ENCODE measurements around the gene FOXL2. TPM values are rescaled to one million over a fixed set of nuclear protein-coding genes. Genes with fewer than 3 reads are reported as not detected.

FOXL2 gene
- total and polyA plus RNA-seq, 7 donors: 0.01 to 0.39 (median 0.21) TPM; not detected in 3

DNA sequence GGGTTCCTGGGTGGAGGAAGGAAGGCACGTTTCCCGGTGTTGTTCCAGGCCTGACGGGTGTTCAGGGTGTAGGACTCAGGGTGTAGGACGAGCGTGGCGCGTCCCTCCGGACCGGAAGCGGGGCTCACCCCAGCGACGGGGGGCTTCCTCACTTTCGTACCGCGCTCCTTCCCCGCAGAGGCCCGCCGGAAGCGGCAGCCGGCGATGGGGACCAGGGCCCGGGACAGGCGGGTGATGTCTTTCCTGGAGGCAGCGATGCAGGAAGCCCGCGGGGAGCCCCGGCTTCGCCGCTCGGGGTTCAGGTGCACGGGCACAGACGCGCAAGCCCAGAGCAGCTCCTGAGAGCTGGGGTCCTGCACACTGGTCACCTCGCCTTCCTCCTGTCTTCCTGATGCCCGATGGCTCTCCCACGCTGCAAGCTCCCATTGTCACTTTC lies 13.5 kb upstream of the FOXL2 start:
- Histone ChIP-seq H3K4me1 (no peaks in the 10 kb centered on the region), H3K9me3 (no peaks in the 10 kb centered on the region), H3K27me3 (ENCODE audit: insufficient read depth in 3 of 3, low read length in 2 of 3) (peaks cover 0 to 74% (median 16%) of the 10 kb centered on the region in 3 donors), H3K4me3 (no peak overlapping the region), H3K27ac (no peak overlapping the region), H3K36me3 (ENCODE audit: insufficient read depth in 1 of 2, low read depth in 1 of 2) (no peaks in the 10 kb centered on the region)
- DNase-seq (no peak), ATAC-seq (no peak)
- TF ChIP-seq, protein P1, sequence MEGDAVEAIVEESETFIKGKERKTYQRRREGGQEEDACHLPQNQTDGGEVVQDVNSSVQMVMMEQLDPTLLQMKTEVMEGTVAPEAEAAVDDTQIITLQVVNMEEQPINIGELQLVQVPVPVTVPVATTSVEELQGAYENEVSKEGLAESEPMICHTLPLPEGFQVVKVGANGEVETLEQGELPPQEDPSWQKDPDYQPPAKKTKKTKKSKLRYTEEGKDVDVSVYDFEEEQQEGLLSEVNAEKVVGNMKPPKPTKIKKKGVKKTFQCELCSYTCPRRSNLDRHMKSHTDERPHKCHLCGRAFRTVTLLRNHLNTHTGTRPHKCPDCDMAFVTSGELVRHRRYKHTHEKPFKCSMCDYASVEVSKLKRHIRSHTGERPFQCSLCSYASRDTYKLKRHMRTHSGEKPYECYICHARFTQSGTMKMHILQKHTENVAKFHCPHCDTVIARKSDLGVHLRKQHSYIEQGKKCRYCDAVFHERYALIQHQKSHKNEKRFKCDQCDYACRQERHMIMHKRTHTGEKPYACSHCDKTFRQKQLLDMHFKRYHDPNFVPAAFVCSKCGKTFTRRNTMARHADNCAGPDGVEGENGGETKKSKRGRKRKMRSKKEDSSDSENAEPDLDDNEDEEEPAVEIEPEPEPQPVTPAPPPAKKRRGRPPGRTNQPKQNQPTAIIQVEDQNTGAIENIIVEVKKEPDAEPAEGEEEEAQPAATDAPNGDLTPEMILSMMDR (IDR thresholded peaks at IDR 0.05): no peak
- 11 to 17% (median 16%) methylated on average over 27 to 36 of the region's 36 CpGs for WGBS, 3 donors
- intact Hi-C loops (cut with DNase I): no loop called here

DNA sequence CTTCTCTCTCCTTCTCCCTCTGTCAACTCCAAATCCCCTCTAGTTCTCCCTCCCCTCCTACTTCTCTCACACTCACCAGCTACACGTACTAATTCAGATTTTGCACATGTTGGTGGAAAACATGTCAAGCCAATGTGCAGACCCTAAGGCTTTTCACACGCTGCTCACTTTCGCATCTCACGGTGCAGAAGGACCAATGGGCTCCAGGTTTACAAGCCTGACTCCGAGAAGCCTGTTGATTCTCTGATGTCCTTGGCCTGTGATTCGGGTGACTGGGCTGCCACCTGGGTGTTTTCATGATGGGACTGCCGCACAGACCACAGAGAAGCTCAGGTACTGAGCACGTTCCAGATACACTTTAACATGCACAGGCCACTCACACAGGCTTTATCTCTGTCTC lies 3.8 kb upstream of the FOXL2 start:
- Histone ChIP-seq H3K4me1 (peaks cover 17% of the 10 kb centered on the region), H3K36me3 (ENCODE audit: insufficient read depth in 1 of 2, low read depth in 1 of 2) (no peaks in the 10 kb centered on the region), H3K27ac (no peak overlapping the region), H3K27me3 (ENCODE audit: insufficient read depth in 3 of 3, low read length in 2 of 3) (peaks cover 0 to 88% (median 27%) of the 10 kb centered on the region in 3 donors), H3K9me3 (no peaks in the 10 kb centered on the region), H3K4me3 (no peak overlapping the region)
- DNase-seq (no peak), ATAC-seq (no peak)
- intact Hi-C loops (cut with DNase I): no loop called here
- 91 to 94% (median 93%) methylated on average over 8 of the region's 8 CpGs for WGBS, 3 donors
- TF ChIP-seq, protein P1 (IDR thresholded peaks at IDR 0.05): no peak

DNA sequence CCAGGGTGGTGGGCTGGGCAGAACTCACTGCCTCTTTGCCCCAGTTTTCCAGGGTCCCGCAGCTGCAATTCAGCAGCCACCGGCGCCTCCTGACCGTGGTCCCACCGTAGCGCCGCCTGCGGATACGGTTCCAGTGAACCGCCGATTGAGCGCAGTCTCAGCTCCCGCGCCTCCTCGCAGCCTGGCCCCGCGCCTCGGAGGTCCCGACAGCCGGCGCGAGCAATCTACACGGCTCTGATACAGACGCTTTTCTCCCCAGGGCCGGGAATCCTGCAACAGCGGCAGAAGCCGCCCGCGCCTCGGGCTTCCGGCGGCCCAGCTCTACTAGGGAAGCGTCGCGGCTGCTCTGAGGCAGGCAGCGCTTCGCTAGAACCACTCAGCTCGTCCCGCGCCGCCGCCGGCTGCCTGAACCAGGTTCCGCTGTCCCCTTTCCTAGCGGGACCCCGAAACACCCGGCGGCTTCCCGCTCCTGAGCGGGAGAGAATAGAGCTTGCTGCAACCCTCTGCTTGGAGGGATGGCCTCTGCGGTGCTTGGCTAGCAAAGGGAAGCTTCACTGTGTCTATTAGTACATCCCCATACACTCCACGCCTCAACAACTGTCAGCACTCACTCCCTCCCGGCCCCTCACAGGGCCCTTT lies 3.2 kb upstream of the FOXL2 start:
- Histone ChIP-seq H3K4me3 (peak overlapping the region; percentile 62), H3K9me3 (no peaks in the 10 kb centered on the region), H3K4me1 (peaks cover 17% of the 10 kb centered on the region), H3K27me3 (ENCODE audit: insufficient read depth in 3 of 3, low read length in 2 of 3) (peaks cover 0 to 88% (median 28%) of the 10 kb centered on the region in 3 donors), H3K36me3 (ENCODE audit: insufficient read depth in 1 of 2, low read depth in 1 of 2) (no peaks in the 10 kb centered on the region), H3K27ac (no peak overlapping the region)
- 3 to 4% (median 4%) methylated on average over 44 to 53 of the region's 53 CpGs for WGBS, 3 donors
- intact Hi-C loops (cut with DNase I): no loop called here
- ATAC-seq (peak; percentile 20 to 51 (median 37)), DNase-seq (no peak)
- TF ChIP-seq, protein P1 (IDR thresholded peaks at IDR 0.05): no peak

DNA sequence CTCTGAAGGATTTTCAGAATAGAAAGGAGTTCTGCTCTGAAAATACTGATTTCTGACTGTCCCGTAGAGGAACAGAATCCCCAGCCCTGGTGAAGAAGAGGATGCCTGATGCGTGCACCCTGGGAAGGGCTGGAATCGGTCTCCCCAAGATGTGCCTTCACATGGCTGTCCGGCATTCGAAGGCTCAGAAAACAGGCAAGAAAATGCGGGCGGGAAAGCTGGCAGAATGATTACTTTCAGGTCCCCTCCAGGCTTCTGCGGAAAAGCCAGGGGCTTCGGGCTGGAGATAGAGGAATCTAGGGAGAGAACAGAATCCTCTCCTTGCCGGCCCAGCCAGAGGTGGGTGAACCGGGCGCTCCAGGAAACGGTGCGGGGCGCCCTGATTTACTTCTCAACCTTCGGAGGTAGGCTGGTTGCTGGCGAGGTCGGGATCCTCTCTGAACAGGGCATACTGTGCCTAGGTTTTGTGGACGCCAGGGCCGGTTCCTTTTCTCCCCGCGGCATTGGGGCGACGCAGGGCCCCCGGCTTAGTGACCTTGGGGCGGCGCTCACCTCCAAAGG lies 2.6 kb upstream of the FOXL2 start:
- no peak for ATAC-seq
- Histone ChIP-seq H3K9me3 (no peaks in the 10 kb centered on the region), H3K4me1 (peaks cover 17% of the 10 kb centered on the region), H3K27me3 (ENCODE audit: insufficient read depth in 3 of 3, low read length in 2 of 3) (peaks cover 0 to 89% (median 32%) of the 10 kb centered on the region in 3 donors), H3K27ac (no peak overlapping the region), H3K4me3 (peak overlapping the region; percentile 62), H3K36me3 (ENCODE audit: insufficient read depth in 1 of 2, low read depth in 1 of 2) (no peaks in the 10 kb centered on the region)
- TF ChIP-seq, protein P1 (IDR thresholded peaks at IDR 0.05): no peak
- no peak for DNase-seq
- 29 to 44% (median 32%) methylated on average over 21 to 27 of the region's 27 CpGs for WGBS, 3 donors
- intact Hi-C loops (cut with DNase I): no loop called here

Measured in psoas muscle (tissue), 8 donors.